Measurements from ENCODE around the gene TLR5.

TLR5 gene

DNA sequence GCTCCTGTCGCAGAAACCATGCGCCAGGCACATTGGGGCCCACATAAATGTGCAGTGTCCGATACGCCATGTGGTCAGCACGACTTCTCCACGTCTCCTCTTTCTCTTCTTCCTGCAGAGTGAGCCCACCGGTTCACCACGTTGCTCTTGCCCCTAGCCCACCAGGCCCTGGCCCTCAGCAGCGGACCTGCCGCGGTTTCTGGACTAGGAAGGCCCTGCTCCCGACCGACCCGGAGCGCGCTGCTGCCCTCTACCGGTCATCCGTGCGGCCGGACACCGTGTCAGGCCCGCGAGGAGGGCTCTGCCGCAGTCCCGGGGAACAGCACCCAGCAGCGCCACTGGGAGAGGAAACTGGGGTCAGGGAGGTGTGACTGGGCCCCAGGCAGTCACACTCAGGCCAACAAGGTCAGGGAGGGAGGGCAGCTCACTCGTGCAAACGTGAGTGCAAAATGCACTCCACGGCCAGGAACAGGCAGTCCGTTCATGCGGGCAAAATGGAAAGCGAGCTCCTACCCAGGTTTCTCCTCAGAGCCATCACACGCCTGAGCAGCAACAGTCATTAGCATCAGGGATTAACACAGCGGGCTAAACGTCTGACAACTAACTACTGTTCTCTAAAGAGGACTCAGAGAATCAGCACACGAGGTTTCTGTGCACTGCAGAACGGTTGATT is 13.7 kb downstream of the TLR5 start:
- peak; percentile 60 for DNase-seq (ENCODE audit: low read depth)
- TF ChIP-seq CTCF (conservative IDR thresholded peaks at IDR 0.05; ENCODE audit: low read depth, low read length), result peak; percentile 87
- H3K4me3 ChIP-seq (ENCODE audit: low read depth, low read length), result peak overlapping the region; percentile 55

DNA sequence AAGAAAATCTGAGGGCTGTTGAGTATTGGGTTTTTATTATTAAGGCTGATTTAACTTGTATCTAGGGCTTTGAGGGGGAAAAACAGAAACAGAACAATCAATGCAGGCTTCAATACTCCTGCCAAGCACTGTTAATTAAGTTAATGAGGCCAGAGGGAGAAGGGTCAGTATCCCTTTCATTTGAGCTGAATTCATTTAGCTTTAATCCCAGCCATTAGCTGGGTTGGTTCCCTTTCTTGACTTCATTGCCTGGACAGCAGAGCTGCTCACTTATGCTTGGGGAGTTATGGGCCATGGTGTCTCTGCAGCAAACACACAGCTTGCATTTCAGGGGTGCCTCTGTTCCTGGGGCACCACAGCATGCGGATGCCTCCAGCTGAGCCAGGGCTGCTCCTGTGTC is 16.3 kb downstream of the TLR5 start:
- no peak overlapping the region for H3K4me3 ChIP-seq (ENCODE audit: low read depth, low read length)
- TF ChIP-seq CTCF (conservative IDR thresholded peaks at IDR 0.05; ENCODE audit: low read depth, low read length), result no peak
- DNase-seq (ENCODE audit: low read depth), result no peak

DNA sequence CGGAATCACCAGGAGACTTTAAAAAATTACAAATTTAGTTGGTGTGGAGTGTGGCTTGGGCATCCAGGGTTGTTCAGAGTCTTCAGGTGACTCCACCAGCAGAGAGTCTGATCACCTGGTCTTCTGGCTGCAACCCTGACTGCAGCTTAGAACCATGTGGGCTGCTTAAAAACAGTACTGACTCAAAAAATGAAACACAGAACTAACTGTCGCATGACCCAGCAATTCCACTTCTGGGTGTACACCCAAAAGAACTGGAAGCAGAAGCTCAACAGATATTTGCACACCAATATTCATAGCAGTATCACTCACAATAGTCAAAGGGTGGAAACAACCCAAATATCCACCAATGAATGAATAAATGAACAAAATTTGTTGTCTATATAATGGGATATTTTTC is 17.3 kb downstream of the TLR5 start:
- DNase-seq (ENCODE audit: low read depth), result no peak
- TF ChIP-seq CTCF (conservative IDR thresholded peaks at IDR 0.05; ENCODE audit: low read depth, low read length), result no peak
- no peak overlapping the region for H3K4me3 ChIP-seq (ENCODE audit: low read depth, low read length)

GRCh38 chr1:223123011-223123610 is 19.9 kb downstream of the TLR5 start:
- TF ChIP-seq CTCF (conservative IDR thresholded peaks at IDR 0.05; ENCODE audit: low read depth, low read length), result no peak
- DNase-seq (ENCODE audit: low read depth), result no peak
- H3K4me3 ChIP-seq (ENCODE audit: low read depth, low read length), result no peak overlapping the region

GRCh38 chr1:223118418-223118817 is 24.6 kb downstream of the TLR5 start:
- no peak for DNase-seq (ENCODE audit: low read depth)
- H3K4me3 ChIP-seq (ENCODE audit: low read depth, low read length), result no peak overlapping the region
- TF ChIP-seq CTCF (conservative IDR thresholded peaks at IDR 0.05; ENCODE audit: low read depth, low read length), result no peak

DNA sequence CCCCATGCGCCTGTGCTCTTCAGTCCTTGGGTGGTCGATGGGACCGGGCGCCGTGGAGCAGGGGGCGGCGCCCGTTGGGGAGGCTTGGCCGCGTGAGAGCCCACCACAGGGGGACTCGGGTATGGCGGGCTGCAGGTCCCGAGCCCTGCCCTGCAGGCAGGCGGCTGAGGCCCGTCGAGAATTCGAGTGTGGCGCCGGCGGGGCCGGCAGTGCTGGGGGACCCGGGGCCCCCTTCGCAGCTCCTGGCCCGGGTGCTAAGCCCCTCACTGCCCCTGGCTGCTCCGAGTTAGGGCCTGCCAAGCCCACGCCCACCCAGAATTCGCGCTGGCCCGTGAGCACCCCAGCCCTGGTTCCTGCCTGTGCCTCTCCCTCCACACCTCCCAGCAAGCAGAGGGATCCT is 26.1 kb downstream of the TLR5 start:
- no peak overlapping the region for H3K4me3 ChIP-seq (ENCODE audit: low read depth, low read length)
- TF ChIP-seq CTCF (conservative IDR thresholded peaks at IDR 0.05; ENCODE audit: low read depth, low read length), result no peak
- no peak for DNase-seq (ENCODE audit: low read depth)

- no peak overlapping the region for H3K4me3 ChIP-seq (ENCODE audit: low read depth, low read length)
- no peak for TF ChIP-seq CTCF (conservative IDR thresholded peaks at IDR 0.05; ENCODE audit: low read depth, low read length)
- DNase-seq (ENCODE audit: low read depth), result no peak
Measured at GRCh38 chr1:223114871-223115270, 28.2 kb downstream of the TLR5 start.

Measured in choroid plexus epithelial cell (primary cell).